ENCODE data around the gene PI4KA. TPM values are rescaled to one million over a fixed set of nuclear protein-coding genes. Genes with fewer than 3 reads are reported as not detected.

PI4KA gene
- total RNA-seq, 2 experiments from 2014 or later: 46.9 to 95.7 TPM

DNA sequence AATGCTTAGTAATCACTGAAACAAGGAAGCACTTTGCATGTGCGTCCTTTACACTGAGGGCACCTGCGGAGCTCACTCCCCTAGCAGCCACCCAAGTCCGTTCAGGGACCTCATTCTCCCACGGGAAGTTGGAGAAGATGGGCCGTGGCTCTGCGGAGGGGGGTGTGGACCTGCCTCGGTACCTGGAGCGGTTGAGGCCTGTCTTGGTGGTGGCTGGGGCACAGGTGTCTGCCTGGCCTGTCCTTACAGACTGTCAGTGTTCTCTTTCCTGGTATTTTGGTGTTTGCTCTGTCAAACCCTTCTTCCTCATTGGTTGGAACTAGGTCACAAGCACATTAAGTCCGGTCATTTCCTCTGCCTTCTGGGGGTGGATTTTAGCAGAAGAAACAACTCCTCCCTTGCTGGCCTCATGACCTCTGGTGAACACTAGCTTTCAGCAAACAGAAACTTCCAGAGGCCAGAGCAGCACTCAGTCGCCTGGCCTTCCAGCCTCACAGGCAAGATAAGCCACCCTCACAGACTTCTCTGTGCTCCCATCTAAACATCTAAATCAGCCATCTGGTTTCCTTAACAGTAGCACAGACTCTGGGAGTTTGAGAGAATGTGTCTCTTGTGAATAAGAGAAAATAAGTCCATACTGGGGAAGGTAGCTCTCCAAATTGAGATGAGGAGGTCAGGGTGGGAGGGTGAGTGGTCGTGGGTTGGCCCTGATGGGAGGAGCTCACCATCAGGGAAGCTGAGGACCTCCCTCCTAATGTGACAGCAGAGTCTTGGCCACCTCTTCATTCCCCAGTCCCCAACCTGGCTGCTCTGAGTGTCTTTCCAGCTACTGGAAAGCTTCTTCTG is 8.8 kb upstream of the PI4KA start:
- Histone ChIP-seq H3K4me3 (ENCODE audit: low read depth, low read length, poor library complexity, severe bottlenecking) (no peak overlapping the region), H4K20me1 (ENCODE audit: insufficient read depth, low read length) (no peaks in the 10 kb centered on the region), H3K4me1 (ENCODE audit: insufficient read depth, low read length, poor library complexity, severe bottlenecking) (peaks cover 4% of the 10 kb centered on the region), H3K27ac (ENCODE audit: low read depth, low read length, poor library complexity, severe bottlenecking) (no peak overlapping the region), H2AFZ (ENCODE audit: low read length) (no peak overlapping the region), H3K4me2 (ENCODE audit: low read length) (no peak overlapping the region; the same call in 1 of the 2 replicates), H3K79me2 (ENCODE audit: insufficient read depth, low read depth, low read length) (no peaks in the 10 kb centered on the region), H3K9me3 (ENCODE audit: low read length) (no peaks in the 10 kb centered on the region), H3K9me2 (ENCODE audit: insufficient read depth, low read length) (no peaks in the 10 kb centered on the region), H3K36me3 (ENCODE audit: insufficient read depth, low read length) (peaks cover 18% of the 10 kb centered on the region)
- POLR2A ChIA-PET: interaction anchor here (0.5 kb wide), 1 partner anchor 157 kb away, joined by 4 read pairs; no protein-coding TSS in a partner anchor
- TF ChIP-seq, protein P1, sequence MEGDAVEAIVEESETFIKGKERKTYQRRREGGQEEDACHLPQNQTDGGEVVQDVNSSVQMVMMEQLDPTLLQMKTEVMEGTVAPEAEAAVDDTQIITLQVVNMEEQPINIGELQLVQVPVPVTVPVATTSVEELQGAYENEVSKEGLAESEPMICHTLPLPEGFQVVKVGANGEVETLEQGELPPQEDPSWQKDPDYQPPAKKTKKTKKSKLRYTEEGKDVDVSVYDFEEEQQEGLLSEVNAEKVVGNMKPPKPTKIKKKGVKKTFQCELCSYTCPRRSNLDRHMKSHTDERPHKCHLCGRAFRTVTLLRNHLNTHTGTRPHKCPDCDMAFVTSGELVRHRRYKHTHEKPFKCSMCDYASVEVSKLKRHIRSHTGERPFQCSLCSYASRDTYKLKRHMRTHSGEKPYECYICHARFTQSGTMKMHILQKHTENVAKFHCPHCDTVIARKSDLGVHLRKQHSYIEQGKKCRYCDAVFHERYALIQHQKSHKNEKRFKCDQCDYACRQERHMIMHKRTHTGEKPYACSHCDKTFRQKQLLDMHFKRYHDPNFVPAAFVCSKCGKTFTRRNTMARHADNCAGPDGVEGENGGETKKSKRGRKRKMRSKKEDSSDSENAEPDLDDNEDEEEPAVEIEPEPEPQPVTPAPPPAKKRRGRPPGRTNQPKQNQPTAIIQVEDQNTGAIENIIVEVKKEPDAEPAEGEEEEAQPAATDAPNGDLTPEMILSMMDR (conservative IDR thresholded peaks at IDR 0.05; ENCODE audit: low read length): no peak
- no peak for TF ChIP-seq EZH2phosphoT487 (IDR thresholded peaks at IDR 0.05; ENCODE audit: borderline replicate concordance, low read depth, low read length)
- intact Hi-C loops (cut with micrococcal nuclease; ENCODE audit: unreplicated experiment): no loop called here
- CTCF ChIA-PET (ENCODE audit: unreplicated experiment): no interaction called here
- peak; percentile 10 for DNase-seq (ENCODE audit: low spot score)
- BruUV-seq (replicated peaks): no TSS peak

DNA sequence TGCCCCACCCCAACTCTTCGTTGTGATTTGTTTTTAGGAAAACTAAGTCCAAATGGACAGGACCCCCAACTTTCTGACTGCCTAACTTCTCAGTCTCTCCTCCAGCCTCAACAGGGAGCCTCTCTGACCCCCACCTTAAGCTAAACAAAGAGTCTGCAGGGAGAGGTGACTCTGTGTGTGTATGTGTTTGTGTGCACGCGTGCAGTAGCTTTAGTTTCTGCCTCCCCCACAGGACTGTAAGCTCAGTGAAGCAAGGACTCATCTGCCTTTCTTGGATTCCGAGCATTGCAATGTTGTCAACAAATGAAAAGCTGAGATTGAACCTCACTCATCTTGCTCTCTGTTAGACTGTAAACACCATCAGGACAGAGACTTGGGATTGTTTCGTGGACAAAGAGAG is 8.1 kb upstream of the PI4KA start:
- Histone ChIP-seq H3K79me2 (ENCODE audit: insufficient read depth, low read depth, low read length) (no peaks in the 10 kb centered on the region), H2AFZ (ENCODE audit: low read length) (no peak overlapping the region), H3K4me3 (ENCODE audit: low read depth, low read length, poor library complexity, severe bottlenecking) (no peak overlapping the region), H3K9me2 (ENCODE audit: insufficient read depth, low read length) (no peaks in the 10 kb centered on the region), H3K4me1 (ENCODE audit: insufficient read depth, low read length, poor library complexity, severe bottlenecking) (peaks cover 4% of the 10 kb centered on the region), H3K4me2 (ENCODE audit: low read length) (no peak overlapping the region; the same call in 1 of the 2 replicates), H4K20me1 (ENCODE audit: insufficient read depth, low read length) (no peaks in the 10 kb centered on the region), H3K9me3 (ENCODE audit: low read length) (no peaks in the 10 kb centered on the region), H3K27ac (ENCODE audit: low read depth, low read length, poor library complexity, severe bottlenecking) (no peak overlapping the region), H3K36me3 (ENCODE audit: insufficient read depth, low read length) (peaks cover 18% of the 10 kb centered on the region)
- intact Hi-C loops (cut with micrococcal nuclease; ENCODE audit: unreplicated experiment): no loop called here
- DNase-seq (ENCODE audit: low spot score): no peak
- ChIA-PET POLR2A (interaction anchor here (1.0 kb wide), 1 partner anchor 11 kb away, joined by 5 read pairs; no protein-coding TSS in a partner anchor), CTCF (ENCODE audit: unreplicated experiment) (interaction anchor here (1.0 kb wide), 1 partner anchor 19 kb away, joined by 3 read pairs; no protein-coding TSS in a partner anchor)
- TF ChIP-seq, protein P1 (conservative IDR thresholded peaks at IDR 0.05; ENCODE audit: low read length): no peak
- TF ChIP-seq EZH2phosphoT487 (IDR thresholded peaks at IDR 0.05; ENCODE audit: borderline replicate concordance, low read depth, low read length): no peak
- BruUV-seq (replicated peaks): no TSS peak

Data from OCI-LY7 (cell line).